ENCODE data around the gene IQGAP1. TPM values are rescaled to one million over a fixed set of nuclear protein-coding genes. Genes with fewer than 3 reads are reported as not detected.

IQGAP1 gene
- total and polyA plus RNA-seq, 2 donors: 131 to 144 TPM

- no peak overlapping the region for H3K27ac ChIP-seq (ENCODE audit: low read depth in 1 of 2, low read length in 1 of 2)
- H3K4me1 ChIP-seq (ENCODE audit: control insufficient read depth in 2 of 2, insufficient read depth in 2 of 2, low read length in 2 of 2): peaks cover 0 to 3% of the 10 kb centered on the region in 2 donors
- H3K4me3 ChIP-seq (ENCODE audit: low read length in 2 of 2): no peak overlapping the region
- no peaks in the 10 kb centered on the region for H3K27me3 ChIP-seq (ENCODE audit: control insufficient read depth in 2 of 2, insufficient read depth in 1 of 2, low read length in 1 of 2)
- H3K9me3 ChIP-seq (ENCODE audit: control insufficient read depth in 2 of 2, insufficient read depth in 1 of 2, low read length in 1 of 2): no peaks in the 10 kb centered on the region
- 88% methylated on average over 2 of the region's 2 CpGs for WGBS
- peaks cover 9 to 10% of the 10 kb centered on the region in 2 donors for H3K36me3 ChIP-seq (ENCODE audit: control insufficient read depth in 2 of 2, insufficient read depth in 2 of 2, low read length in 1 of 2)
- no peak for DNase-seq (ENCODE audit: low read depth in 6 of 9, low spot score in 9 of 9)
Observed at GRCh38 chr15:90547540-90547939, 159.5 kb downstream of the IQGAP1 start.

GRCh38 chr15:90550919-90551318 is 162.9 kb downstream of the IQGAP1 start:
- no peak for DNase-seq (ENCODE audit: low read depth in 6 of 9, low spot score in 9 of 9)
- H3K36me3 ChIP-seq (ENCODE audit: control insufficient read depth in 2 of 2, insufficient read depth in 2 of 2, low read length in 1 of 2): peaks cover 6 to 9% of the 10 kb centered on the region in 2 donors
- 68% methylated on average over 6 of the region's 6 CpGs for WGBS
- H3K4me3 ChIP-seq (ENCODE audit: low read length in 2 of 2): no peak overlapping the region
- peaks cover 0 to 3% of the 10 kb centered on the region in 2 donors for H3K4me1 ChIP-seq (ENCODE audit: control insufficient read depth in 2 of 2, insufficient read depth in 2 of 2, low read length in 2 of 2)
- H3K27ac ChIP-seq (ENCODE audit: low read depth in 1 of 2, low read length in 1 of 2): no peak overlapping the region
- H3K27me3 ChIP-seq (ENCODE audit: control insufficient read depth in 2 of 2, insufficient read depth in 1 of 2, low read length in 1 of 2): no peaks in the 10 kb centered on the region
- no peaks in the 10 kb centered on the region for H3K9me3 ChIP-seq (ENCODE audit: control insufficient read depth in 2 of 2, insufficient read depth in 1 of 2, low read length in 1 of 2)

Other genes starting within 250 kb of the IQGAP1 start
- gene SEMA4B, start 186.9 kb upstream of the IQGAP1 start, total RNA-seq: 6.5 TPM
- gene SEMA4B, start 186.9 kb upstream of the IQGAP1 start, polyA plus RNA-seq: 32.8 TPM
- 43.7 TPM for gene CIB1, start 154.3 kb upstream of the IQGAP1 start, total RNA-seq
- 169 TPM for gene CIB1, start 154.3 kb upstream of the IQGAP1 start, polyA plus RNA-seq
- gene GDPGP1, start 154.0 kb upstream of the IQGAP1 start, total RNA-seq: 2.5 TPM
- gene GDPGP1, start 154.0 kb upstream of the IQGAP1 start, polyA plus RNA-seq: 5.0 TPM
- gene TTLL13, start 138.7 kb upstream of the IQGAP1 start, total RNA-seq: 0.14 TPM
- 0.32 TPM for gene TTLL13, start 138.7 kb upstream of the IQGAP1 start, polyA plus RNA-seq
- gene NGRN, start 122.6 kb upstream of the IQGAP1 start, total RNA-seq: 50.2 TPM
- 55.4 TPM for gene NGRN, start 122.6 kb upstream of the IQGAP1 start, polyA plus RNA-seq
- 1.2 TPM for gene ZNF774, start 36.0 kb upstream of the IQGAP1 start, total RNA-seq
- 1.9 TPM for gene ZNF774, start 36.0 kb upstream of the IQGAP1 start, polyA plus RNA-seq
- 5.8 TPM for gene CRTC3, start 141.7 kb downstream of the IQGAP1 start, total RNA-seq
- 17.9 TPM for gene CRTC3, start 141.7 kb downstream of the IQGAP1 start, polyA plus RNA-seq

Data from thymus (tissue), 11 donors.